GM21447 (cell line): ENCODE measurements around the gene GPD2.
"Not testable (repeated sequence)": the region's sequence is repeated elsewhere in the genome, so short reads cannot be mapped to it uniquely, and the experiment has no call there.

ENCODE experiments used
- ATAC-seq: cut with Tn5 transposase; IDR thresholded peaks from one replicate; pipeline ENCODE4 v1.9.1; 2021; ENCODE audit not compliant: unreplicated experiment

The GPD2 gene

DNA sequence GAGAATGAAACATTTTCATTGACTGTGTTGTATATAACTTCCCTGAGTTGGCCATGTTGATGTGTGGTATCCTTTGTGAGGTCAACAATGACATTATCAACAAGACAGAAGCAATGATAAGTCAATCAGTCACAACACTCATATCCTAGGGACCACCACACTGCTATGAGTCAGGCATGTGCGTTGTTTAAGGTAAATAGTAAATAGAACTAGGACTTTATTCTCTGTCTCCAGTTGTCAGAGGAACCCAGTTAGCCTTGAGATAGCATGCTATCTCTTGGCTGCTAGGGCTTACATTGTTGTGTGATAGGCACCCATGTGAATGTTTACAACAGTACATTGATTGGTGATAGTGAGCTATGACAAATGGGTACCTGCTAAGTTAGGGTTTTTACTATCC is 37.3 kb downstream of the GPD2 start:
- ATAC-seq = no peak

DNA sequence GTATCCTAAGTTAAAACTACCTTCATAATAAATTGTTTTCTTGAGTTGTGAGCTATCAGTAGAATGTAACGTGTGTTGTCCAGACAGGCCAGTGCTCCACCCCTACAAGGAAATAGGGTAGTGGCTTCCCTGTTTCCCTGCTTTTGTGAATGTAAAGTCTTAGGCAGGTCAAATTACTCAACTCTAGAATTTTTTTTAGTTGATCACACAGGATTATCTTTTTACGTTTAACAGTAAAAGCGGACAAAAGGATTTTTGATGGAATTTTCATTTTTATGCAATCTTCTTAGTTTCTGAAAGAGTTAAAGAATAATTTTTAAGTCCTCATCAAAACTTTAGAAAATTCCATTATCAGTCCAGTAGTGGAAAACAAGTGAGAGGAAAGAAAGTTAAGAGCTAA is 38.2 kb downstream of the GPD2 start:
- no peak for ATAC-seq

DNA sequence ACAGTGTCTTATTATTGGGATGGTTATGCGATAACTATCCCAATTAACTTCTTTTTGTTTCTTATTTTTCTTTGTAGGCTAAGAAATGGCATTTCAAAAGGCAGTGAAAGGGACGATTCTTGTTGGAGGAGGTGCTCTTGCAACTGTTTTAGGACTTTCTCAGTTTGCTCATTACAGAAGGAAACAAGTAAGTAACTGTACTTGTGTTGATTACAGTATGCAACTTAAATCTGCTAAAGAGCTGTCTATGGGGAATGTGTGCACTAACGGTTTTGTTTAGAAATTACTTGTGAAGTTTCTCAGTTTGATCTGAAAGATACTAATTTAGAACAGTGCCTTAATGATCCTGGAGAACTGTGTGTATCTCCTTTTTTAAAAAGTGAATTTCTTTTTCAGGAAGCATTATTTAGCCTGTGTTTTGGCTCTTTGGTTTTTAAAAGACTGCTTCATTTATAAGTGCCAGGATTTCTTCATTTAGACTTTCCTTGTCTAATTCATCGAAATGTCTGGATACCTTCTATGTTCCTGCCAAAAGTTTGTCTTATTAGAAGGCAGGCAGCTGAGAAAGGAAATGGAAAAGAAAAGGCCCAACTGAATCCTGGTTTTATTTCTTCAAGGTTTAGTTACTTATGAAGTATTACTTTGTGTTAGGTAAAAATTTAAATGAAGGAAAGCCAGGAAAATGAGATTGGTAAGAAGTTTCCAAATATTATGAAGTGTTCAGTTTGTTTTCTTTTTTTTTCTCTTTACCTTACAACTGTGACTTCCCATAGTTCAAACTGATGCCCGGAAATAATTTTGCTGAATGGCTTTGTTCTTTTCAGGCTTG is 40.1 kb downstream of the GPD2 start:
- ATAC-seq = peak; percentile 44

GRCh38 chr2:156476850-156477206 is 40.6 kb downstream of the GPD2 start:
- ATAC-seq = peak; percentile 78

- ATAC-seq = no peak
These were observed 44.2 kb downstream of the GPD2 start for GRCh38 chr2:156480376-156480775.

DNA sequence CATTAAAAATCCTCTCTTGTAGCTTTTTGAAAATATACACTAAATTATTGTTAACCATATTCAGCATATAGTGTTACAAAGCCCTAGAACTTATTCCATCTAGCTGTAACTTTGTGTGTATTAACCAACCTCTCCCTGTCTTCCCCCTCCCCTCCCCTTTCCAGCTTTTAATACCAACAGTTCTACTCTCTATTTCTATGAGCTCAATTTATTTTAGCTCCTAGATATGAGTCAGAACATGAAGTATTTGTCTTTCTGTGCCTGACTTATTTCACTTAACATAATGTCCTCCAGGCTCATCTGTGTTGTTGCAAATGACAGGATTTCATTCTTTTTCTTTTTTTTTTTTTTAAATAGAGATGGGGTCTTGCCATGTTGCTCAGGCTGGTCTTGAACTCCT is 45.1 kb downstream of the GPD2 start:
- ATAC-seq = no peak

GRCh38 chr2:156483741-156484173 is 47.6 kb downstream of the GPD2 start:
- no peak for ATAC-seq

- no peak for ATAC-seq
These were observed 50.0 kb downstream of the GPD2 start for GRCh38 chr2:156486147-156486546.

- no peak for ATAC-seq
These were observed 50.4 kb downstream of the GPD2 start for GRCh38 chr2:156486614-156487013.

DNA sequence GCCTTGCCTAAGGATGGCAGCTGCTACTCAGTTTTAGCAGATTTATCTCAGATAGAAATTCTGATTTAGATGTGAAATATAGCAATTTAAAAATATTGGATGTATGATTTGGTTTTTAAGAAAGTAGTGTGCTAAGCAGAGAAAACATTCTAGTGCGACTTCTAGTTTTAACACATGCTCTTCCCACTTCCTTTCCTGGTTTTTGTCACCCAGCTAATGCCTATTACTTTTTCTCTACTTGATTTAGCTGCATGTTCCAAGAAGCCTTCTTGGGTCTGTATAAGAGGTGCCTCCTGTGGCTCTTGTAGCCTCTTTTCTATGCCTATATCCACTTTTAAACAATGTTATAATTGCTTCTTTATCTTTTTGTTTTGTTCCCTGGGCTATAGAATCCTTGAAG is 53.0 kb downstream of the GPD2 start:
- no peak for ATAC-seq

- no peak for ATAC-seq
These were observed 53.7 kb downstream of the GPD2 start for GRCh38 chr2:156489750-156490465.

- no peak for ATAC-seq
These were observed 54.3 kb downstream of the GPD2 start for GRCh38 chr2:156490466-156490840.

- no peak for ATAC-seq
These were observed 55.0 kb downstream of the GPD2 start for GRCh38 chr2:156491176-156491575.

DNA sequence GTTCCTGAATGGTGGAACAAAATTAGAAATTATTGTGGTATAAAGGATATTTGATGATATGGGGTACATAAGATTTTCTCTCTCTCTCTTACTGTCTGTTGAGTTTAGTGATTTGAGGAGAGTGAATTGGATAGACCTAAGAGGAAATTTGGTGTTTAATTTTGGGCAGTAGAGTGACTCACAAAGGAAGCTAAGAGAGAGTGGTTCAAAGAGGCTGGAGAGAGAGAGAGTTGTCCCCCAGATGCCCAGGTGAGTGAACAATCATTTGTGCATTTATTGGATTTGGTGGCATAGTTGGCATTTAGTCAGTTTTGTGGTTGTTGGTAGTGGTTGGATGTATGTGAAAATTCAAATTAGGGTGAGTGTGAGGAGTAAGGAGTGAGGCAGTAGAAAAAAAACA is 56.8 kb downstream of the GPD2 start:
- ATAC-seq = no peak

- not testable (repeated sequence) for ATAC-seq
These were observed 59.8 kb downstream of the GPD2 start for GRCh38 chr2:156495998-156496397.

- peak; percentile 68 for ATAC-seq
These were observed 69.5 kb downstream of the GPD2 start for GRCh38 chr2:156505696-156506095.

GRCh38 chr2:156511122-156511521 is 74.9 kb downstream of the GPD2 start:
- ATAC-seq = no peak

GRCh38 chr2:156511803-156512202 is 75.6 kb downstream of the GPD2 start:
- ATAC-seq = peak; percentile 78

GRCh38 chr2:156512451-156512850 is 76.3 kb downstream of the GPD2 start:
- no peak for ATAC-seq

DNA sequence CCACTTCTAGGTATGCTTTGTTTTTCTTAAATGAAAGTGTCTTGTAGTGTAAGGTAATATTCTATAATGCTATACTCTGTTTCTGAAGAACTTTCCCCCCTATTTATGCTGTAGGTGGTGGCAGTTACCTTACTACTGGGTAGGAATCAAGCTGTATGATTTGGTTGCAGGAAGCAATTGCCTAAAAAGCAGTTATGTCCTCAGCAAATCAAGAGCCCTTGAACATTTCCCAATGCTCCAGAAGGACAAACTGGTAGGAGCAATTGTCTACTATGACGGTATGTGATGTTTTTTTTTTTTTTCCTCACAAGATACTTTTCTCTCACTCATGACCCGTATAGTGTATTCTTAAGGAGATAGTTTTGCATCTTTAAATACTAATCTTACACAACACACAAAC is 77.0 kb downstream of the GPD2 start:
- no peak for ATAC-seq

DNA sequence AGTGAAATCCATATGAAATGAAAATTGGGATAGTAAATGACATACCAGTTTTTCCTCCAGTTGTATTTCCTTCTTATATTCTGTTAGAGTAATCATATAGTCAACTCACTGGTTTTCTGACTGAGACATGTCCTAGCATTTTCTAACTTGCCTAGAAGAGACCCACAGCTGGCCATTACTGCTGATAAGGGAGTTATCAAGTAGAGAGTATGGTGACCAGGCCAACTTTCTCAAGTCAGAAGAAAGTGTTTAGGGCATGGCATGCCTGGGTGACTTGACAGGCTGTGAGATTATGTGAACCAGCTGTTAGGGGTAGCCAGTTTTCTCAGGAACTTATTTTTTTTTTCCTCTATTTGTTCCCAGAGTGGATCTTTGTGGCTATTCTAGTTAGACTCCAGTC is 81.2 kb downstream of the GPD2 start:
- no peak for ATAC-seq

DNA sequence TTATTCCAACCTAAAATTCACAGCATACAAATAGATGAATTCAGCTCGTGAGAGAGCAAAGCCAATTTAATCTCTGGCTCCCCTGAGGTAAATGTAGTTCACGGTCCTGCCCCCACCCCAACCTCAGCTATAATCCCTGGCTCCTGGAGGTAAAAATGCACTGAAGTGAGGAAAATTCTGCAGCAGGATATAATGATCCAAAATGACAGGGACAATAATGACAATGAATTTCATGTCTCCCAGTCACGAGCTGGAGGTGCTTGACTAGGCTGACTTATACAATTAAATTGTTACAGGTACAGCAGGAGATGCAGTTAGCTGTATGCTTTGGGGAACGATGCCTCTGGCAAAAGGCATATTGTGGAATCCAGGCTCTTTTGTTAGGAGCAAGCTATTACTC is 82.0 kb downstream of the GPD2 start:
- ATAC-seq = no peak
